Dedifferentiated amniotic fluid mesenchymal stem cell (primary cell): ENCODE results near the gene CNIH3.

Experiments
- DNase-seq: peaks from one replicate; pipeline ENCODE4 v3.0.0-alpha.2; 2016; ENCODE audit errors: extremely low spot score

The CNIH3 gene

DNA sequence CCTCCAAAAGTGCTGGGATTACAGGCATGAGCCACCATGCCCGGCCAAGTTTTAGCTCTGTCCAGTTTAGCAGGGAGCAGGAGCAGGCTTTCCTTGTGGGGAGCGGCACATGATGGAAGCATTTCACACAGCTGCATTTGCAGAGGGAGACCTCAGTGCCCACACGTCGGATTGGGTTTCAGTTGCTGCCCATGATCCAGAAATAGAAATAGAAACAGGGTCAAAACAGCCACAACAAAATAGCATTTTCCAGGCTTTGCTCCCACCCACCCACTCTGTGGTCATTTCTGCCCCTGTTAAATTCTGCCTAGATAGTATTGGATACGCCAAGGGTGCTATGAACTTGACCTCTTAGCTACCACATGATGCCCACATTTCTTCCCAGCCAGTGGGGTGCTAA is 128.4 kb downstream of the CNIH3 start:
- no peak for DNase-seq

DNA sequence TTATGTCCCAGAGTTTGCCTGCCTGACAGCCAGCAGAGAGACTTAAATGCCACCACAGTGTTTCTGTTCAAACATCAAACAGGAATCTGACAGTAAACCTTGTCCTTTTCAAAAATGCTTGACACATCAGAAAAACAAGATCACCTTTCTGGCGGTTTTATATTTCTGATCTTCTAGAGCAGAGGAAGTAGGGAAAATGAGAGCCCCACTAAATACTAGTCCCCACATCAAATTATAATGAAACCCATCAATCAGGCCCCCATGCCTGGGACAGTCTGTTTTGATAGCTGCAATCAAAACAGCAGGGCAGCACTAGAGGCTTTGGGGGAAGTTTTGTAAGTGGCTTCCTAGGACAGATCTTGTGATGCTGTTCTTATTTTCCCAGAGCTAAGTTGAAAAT is 129.3 kb downstream of the CNIH3 start:
- no peak for DNase-seq

DNA sequence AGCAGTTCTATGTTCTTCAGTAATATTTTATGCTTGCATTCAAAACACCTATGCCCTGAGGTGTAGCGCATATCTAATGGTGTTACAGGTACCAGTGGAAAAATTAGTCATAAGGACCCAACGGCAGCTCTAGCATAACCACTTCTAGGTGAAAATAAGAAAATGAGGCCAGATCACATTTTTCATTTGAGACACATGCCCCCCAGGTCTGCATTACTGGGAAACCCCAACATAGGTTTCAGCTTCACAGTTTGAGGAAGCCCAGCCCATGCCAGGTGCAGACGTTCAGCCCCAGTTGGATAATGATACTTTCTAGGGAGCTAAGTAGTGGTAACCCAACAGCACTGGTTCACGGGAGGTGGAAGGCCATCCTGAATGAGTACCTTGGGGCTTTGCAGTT is 129.8 kb downstream of the CNIH3 start:
- DNase-seq, result no peak

DNA sequence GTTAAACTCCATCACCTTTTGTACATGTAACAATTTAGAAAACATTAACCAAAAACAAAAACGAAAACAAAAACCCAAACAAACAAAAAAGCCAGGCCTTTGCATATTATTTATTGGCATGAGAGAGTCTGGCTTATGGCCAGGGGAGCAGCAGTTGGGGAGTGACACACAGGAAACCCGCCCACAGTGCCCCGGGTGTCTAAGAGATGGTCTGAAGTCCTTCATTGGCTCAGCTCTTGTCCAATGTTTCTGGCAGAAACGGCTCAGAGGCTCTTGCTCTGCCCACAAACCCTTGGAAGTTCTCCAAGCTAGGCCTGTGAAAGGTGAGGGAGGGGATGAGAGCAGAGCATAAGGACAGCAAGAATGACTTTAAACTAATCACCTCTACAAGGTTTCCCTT is 131.5 kb downstream of the CNIH3 start:
- no peak for DNase-seq

DNA sequence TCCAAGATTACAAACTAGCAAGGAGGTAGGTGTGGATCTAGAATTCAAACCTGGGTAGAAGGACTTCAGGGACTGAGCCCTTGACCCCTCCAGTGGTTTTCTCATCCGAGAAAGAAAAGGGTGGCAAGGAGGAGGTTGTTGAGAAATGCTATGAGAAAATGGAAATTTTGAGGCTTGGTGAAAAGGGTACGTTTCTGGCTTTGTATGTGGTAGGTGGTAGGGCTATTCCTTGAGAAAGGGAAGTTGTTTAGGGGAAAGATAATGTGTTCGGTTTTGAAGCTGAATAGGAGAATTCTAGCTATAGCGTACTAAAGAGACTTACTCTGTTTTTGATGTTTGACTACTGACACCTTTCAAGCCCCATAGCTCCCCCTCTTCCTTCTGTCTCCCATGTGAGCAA is 133.8 kb downstream of the CNIH3 start:
- DNase-seq, result no peak

DNA sequence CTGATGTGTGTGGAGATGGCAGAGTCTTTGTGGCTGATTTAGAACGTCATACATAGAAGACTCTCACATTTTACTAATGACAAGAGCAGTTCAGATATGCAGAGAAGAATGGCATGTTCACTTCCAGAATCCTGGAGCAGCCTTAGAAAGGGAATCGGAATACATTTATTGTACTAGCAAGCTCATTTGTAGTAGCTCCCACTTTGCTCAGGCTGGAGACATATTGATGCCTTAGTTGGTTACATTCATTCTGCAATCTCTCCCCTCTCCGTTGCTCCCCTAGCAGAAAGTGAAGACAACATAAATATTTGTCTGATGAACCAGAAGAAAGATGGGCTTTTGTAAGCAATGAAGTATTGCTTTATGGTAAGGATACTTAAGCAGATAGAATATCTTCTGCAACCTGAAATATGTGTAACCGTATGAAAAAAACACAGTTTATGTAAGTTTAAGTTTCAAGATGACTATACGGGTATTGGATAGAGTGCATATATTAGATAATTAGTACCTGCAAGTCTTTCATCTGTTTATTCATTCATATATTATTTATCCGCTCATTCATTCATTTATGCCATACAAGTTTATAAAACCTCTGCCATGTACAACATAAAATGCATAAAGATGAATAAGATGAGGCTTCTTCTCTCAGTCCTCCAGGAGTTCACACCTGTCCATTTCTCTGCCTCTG is 135.7 kb downstream of the CNIH3 start:
- no peak for DNase-seq

DNA sequence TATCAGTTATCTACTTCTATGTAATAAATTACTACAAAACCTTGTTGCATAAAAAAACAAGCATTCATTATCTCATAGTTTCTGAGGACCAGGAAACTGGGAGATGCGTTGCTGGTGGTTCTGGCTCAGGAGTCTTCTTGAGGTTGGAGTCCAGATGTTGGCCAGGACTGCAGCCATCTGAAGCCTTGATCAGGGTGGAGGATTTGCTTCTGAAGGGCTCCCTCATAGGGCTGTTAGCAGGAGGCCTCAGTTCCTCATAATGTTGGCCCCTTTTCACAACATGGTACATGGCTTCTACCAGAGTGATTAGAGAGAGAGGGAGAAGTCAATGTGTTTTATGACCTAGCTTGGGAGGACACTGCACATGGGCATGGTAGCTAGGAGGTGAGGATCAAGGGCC is 137.4 kb downstream of the CNIH3 start:
- DNase-seq, result no peak

DNA sequence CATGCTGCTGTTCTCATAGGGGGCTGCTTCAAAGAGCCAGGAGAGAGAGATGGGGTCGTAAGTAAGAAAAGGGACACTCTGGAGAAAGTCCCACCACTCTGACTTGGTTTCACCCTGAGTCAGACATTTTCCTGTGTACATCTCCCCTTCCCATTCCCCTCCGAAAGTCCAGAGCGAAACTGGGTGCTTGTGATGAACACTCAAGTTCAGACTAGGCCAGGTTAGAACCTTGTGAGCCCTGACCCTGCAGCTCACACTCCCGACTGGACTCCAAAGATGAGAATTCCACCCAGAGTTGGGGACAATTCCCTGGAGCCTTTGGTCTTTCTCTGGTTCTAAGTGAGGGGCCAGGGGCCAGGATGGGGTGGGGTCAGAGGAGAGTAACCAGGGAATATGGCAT is 139.5 kb downstream of the CNIH3 start:
- DNase-seq, result no peak

DNA sequence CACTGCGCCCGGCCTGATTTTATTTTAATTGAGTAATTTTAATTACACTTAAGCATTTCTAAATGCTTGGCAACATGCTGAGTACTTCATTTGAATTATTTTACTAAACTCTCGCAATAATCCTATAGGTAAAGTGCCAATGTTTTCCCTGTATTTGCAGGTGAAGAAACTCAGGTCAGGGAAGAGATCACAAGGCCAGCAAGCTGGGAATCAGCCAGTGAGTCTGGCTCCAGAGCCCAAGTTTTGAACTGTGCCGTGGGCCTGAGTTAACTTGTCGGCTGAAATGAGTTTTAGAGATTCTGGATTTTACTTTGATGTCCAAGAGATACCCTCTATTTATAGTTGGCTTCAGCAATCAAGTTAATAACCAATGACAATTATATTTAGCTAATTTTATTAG is 141.4 kb downstream of the CNIH3 start:
- no peak for DNase-seq

DNA sequence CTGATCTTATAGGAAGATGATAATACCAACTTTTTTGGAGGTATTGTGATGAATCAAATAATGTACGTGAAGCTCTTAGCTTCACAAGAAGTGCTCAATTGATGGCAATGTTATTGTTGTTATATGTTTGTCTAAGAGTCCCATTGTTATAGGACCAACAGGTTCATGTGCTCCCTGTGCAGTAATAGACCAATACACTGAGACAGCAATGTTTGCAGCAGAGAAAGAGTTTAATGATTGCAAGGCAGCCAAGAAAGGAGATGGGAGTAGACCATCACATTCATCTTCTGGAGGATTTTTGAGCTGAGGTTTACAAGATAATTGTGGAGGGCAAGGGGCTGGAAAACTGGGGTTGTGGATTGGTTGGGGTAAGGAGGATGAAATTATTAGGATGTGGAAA is 143.0 kb downstream of the CNIH3 start:
- no peak for DNase-seq

DNA sequence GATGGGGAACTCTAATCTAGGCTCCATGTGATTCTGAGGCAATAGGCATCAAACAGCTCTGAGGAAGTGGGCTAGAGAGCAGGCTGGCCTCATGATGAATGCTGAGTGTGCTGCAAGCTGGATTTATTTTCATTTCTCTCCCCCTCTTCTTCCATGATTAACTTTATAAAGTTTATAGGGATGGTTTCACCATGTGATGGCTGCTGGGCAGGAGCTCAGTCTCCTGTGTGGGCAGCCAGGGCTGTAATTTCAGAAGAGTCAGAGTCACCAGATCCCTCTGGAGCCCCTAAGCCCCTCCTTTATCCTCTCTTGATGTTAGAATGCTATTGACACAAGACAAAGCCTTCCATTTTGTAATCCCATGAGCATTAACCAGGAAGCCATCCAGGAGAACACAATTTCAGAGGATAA is 143.6 kb downstream of the CNIH3 start:
- DNase-seq, result no peak

DNA sequence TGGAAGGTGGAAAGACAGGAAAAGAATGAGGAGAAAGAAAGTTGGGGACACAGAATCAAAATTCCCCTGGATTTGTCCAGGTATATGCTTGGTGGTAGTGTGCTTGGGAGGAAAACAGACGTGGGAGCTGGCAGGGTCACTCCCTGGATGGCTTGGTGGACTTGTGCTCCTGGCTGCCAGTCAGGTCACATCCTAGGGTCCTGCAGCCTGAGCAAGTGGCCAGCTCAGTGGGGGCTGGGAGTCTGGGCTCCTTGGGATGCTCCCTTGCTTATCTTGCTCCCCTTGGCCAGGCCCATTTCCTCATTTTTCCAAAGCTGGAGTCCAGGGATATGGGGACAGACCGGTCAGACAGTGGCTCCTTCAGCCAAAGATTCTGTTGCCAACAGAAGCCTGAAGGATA is 144.0 kb downstream of the CNIH3 start:
- DNase-seq, result no peak

DNA sequence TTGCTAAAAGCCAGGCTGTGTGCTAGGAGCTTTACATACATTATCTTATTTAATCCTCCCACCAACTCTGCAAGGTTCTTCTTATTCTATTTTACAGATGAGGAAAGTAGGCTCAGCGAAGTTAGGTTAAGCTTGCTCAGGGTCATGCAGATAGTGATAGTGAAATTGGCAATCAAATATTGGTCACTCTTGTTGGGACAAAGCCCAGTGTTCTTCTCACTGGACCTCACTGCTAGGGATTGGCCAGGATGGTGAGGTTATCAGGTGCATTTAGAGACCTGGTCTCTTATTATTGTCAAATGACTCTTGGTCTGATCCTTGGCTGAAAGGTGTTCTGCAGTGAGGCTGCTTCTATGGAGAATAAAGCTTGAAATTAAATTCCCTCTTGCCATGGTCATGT is 145.1 kb downstream of the CNIH3 start:
- no peak for DNase-seq

DNA sequence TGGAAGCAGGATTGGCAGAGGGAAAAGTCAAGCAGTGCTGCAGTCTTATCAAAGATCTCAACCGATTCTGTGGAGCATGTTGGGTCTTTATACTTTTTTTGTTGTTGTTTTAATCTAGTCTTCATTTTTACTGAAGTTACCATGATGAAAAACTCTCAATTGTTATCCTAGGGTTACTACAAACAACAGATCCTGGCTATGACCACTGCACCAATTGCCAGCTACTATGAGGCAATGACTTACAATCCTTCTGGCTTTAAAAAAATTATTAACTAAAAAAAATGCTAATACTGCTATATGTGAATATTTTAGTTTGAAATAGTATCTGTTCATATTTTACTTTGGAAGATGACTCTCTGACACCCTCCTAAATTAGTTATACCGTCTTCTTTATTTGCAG is 145.9 kb downstream of the CNIH3 start:
- no peak for DNase-seq

DNA sequence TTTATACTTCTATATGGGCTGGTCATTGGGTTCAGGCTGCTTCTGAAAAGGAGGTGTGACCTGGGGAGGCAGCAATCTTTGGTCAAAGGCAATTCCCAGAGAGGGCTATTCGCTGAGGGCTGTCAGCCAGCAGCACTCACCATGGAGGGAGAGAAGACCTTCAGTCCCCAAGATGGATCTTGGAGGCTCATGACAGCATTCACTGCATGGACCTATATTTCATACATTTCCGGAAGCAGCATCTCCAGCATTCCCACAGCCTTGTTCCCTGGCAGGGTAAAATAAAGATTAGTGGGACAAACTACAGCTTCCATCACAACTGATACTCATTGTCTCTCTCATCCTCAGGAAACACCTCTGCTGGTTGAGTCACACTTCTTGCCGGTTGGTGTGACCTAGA is 146.6 kb downstream of the CNIH3 start:
- no peak for DNase-seq

DNA sequence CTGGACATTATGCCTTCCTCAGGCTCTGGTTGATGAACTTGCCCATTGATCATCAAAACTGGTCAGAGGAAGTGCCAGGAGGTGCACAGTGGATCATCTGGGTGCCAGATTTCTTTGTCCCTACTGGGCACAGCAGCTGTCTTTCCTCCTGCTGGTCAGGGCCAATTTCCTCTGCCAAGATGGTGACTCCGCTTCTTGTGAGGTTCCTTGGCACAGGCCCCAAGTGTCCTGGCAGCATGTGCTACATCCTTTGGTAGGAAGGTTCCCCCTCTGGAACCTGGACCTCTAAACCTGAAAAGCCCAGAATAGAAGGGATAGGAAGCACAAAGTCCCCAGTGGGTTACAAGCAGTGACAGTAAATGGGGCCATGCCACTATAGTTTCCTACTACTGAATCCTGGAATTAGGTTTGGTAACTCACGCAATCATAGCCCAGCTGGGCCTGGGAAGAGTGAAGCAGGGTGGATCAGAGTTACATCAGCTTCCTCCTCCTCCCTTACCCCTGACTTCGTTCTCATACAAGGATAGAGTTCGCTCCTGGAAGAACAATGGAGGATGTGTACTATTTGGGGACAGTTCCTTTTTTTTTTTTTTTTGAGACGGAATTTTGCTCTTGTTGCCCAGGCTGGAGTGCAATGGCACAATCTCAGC is 147.1 kb downstream of the CNIH3 start:
- no peak for DNase-seq

DNA sequence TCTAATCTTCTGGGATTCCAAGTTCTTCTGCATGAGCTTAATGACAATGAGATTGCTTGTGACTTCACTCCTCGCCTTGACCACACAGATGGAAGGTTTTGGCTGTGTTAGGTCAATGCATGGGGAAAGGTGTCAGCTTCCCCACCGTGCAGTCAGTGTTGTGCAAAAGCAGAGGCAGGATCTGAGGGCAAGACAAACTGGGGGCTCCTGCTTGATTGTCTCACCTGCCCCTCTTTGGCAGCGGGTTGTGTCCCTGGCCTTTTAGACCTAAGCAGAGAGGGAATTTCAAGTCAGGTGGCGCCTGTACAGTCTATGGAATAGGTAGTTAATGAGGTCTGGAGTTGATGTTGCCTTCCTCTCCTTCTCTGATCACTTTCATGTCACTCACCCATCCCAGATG is 150.1 kb downstream of the CNIH3 start:
- DNase-seq, result no peak

DNA sequence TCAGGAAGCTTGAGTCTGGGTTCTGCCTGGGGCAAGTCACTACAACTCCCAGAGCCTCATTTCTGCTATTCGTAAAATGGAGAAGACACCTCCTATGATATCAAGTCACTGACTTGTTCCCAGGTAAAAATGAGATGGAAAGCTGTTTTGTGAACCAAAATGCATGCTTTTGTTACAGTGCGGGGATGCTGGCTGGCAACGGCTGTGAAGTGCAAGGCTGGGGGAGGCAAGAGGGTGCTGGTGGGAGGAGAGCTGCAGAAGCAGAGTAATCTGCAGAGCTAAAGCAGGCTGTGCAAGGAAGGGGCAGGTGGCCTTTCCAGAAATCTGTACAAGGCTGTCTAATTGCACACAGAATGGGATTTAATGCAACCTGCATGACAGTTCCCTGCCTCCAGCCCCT is 150.9 kb downstream of the CNIH3 start:
- DNase-seq, result no peak

DNA sequence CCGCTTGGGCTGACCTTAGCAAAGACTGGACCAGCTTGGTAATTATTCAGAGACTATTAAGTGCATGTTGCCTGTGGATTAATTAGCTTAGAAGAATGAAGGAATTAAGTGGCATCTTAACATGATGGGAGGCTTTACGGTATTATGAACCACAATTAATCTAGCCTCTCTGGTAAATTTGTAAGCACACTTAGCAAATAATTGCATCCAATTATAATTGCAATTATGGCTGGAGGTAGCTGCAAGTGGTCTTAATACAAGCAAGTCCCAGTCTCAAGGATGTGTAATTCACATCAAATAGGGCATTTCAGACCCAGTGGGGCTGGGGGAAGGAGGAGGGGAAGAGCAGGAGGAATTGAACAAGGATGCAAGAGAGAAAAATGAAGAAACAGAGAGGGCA is 151.6 kb downstream of the CNIH3 start:
- DNase-seq, result no peak

DNA sequence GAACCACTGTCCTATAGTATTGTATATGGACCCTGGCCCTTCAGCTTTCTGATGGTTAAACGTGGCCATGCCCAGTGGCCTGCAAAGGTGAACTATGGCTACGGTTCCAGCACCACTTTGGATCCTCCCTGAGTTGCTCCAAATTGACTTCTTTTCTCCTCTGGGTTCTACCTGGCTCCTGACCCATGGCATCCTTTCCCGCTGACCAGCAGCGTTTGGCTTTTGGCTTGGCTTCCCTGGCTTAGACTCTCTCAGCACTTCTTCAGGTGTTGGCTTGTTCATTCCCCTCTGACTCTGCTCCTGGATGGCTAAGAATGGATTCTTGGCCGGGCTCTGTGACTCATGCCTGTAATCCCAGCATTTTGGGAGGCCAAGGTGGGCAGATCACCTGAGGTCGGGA is 152.9 kb downstream of the CNIH3 start:
- no peak for DNase-seq

DNA sequence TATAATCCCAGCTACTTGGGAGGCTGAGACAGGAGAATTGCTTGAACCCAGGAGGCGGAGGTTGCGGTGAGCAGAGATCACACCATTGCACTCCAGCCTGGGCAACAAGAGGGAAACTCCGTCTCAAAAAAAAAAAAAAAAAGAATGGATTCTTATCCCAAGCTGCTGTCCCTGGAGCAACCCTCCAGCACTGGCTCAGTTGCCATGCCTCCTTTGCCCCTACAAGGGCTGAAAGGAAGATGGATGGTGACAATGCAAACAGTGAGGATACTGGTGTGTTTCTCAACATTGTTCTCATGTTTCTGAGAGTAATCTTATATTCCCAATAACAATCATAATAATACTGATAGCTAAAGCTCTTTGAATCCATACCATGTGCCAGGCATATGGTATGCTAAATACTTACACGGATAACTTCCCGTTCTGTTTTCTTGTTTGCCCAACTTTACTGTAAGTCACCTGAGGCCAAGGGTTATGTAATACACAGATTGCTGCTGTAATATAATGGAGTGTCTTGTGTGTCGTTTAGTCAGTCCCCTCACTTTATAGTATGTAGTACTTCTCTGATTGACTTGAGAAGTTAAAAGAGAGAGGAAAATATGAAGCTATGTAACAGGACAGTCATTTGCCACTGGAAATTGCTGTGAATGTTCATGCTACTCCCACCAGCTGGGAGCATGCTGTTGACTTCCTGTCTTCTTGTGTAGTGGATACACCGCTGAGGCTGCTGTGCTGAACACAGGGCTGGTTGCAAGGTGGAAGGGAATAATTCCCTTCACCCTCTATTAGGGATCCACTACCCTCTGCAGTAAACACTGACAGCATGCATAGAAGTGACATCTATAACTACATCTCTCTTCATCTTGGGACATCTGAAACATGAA is 153.6 kb downstream of the CNIH3 start:
- DNase-seq, result no peak

DNA sequence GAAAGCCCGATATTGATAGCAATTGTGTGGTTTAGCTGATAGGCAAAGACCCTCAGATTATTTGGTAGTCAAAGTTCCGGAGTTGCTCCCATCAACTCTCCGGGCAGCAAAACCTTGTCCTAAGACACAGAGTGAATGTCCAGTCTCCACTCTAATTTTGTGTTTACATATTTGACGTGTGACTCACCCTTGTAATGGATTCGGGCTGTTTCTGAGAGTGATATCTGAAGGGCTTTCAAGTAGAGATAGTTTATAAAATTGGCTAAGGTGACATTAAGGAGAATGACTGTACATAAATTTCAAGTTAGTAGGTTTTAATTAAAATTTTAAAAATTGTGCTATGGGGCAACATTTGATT is 154.2 kb downstream of the CNIH3 start:
- peak; percentile 68 for DNase-seq

DNA sequence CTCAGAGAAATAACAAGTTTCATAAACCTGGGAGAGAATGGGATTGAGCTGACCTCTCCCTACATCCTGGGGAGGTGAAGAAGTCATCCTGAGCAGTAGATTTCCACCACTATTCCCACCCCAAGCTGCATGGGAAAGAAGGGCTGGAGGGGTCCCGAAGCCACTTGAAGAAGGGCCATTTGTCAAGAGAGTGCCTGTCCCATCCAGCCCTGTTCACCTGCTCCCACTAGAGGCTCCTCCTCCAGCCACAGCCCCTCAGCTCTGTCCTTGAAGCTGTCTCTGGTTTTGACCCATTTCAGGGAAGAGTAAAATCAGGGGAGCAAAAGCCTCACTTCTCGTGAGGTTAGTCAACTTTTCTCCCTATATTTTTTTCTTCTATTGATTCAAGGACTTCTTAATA is 157.5 kb downstream of the CNIH3 start:
- no peak for DNase-seq
